Stomach (tissue), 9 donors: ENCODE measurements around the gene ASS1. TPM values are rescaled to one million over a fixed set of nuclear protein-coding genes. Genes with fewer than 3 reads are reported as not detected.

Source experiments
- DNase-seq, 2 donors: peaks; one replicate each; pipeline versions ENCODE4 v3.0.0 to v3.0.0-alpha.2; 2013 to 2019
- H3K27ac ChIP-seq, 5 donors: fragments of 200-600 bp in 4 of 5; sonication (generic) in 4 of 5; one replicate each; pipeline ENCODE4 v1.5.1; 2013 to 2019; ENCODE audit warnings: mild to moderate bottlenecking in 1 of 5, moderate library complexity in 1 of 5
- H3K27me3 ChIP-seq, 3 donors: fragments of 200-600 bp; sonication (generic); one replicate each; pipeline ENCODE4 v1.5.1; 2017 to 2019; ENCODE audit warnings: mixed run types in 1 of 3
- H3K36me3 ChIP-seq, 4 donors: fragments of 200-600 bp; sonication (generic); 1 replicate in 3 of 4; 2 replicates in 1 of 4; pipeline ENCODE4 v1.5.1; 2016 to 2019
- H3K4me1 ChIP-seq, 4 donors: fragments of 200-600 bp; sonication (generic); one replicate each; pipeline ENCODE4 v1.5.1; 2016 to 2019
- H3K4me3 ChIP-seq, 4 donors: fragments of 200-600 bp; sonication (generic) in 3 of 4; one replicate each; pipeline ENCODE4 v1.5.1; 2016 to 2019; ENCODE audit warnings: mild to moderate bottlenecking in 1 of 4
- H3K9me3 ChIP-seq, 4 donors: fragments of 200-600 bp; sonication (generic); one replicate each; pipeline ENCODE4 v1.5.1; 2016 to 2019
- CTCF ChIP-seq, 7 experiments: fragments of 450-650 bp in 4 of 7; fragments of 200-600 bp in 3 of 7; sonication (generic) in 3 of 7; IDR thresholded peaks; one replicate each; pipeline ENCODE4 v1.5.1; 2016 to 2019; ENCODE audit warnings: antibody characterized with exemption in 7 of 7, control low read depth in 2 of 7, mild to moderate bottlenecking in 1 of 7
- EP300 ChIP-seq: sonication (generic); formaldehyde crosslinking; IDR thresholded peaks from one replicate; pipeline ENCODE4 v1.6.1; 2017; ENCODE audit warnings: antibody characterized with exemption
- POLR2A ChIP-seq, 4 donors: fragments of 450-650 bp; IDR thresholded peaks; one replicate each; pipeline ENCODE4 v1.6.1; 2016; ENCODE audit warnings: antibody characterized with exemption in 4 of 4, control low read depth in 2 of 4, mild to moderate bottlenecking in 1 of 4, moderate library complexity in 1 of 4
- POLR2AphosphoS5 ChIP-seq, 3 donors: sonication (generic); formaldehyde crosslinking; IDR thresholded peaks; one replicate each; pipeline ENCODE4 v1.6.1; 2016; ENCODE audit warnings: antibody characterized with exemption in 3 of 3
- WGBS, 5 donors: extraction: QIAGEN DNeasy Blood & Tissue Kit in 3 of 5; methylation state at CpG; one replicate each; pipeline versions ENCODE4 v1.1.5 to v1.1.7; 2013 to 2018; 5-methylcytosine and 5-hydroxymethylcytosine counted together
- intact Hi-C: fragments of 100-400 bp; cut with DNase I; formaldehyde crosslinking; loops from one replicate; pipeline ENCODE4 v1.15.1; 2023; ENCODE audit warnings: low total_unique reads
- polyA plus RNA-seq, 3 donors: library from polyadenylated mRNA; stranded (reverse); fragments of 200-250 nt; gene quantifications; one replicate each; pipeline ENCODE4 v1.2.3, GENCODE V29; 2013
- total RNA-seq, 5 donors: library from RNA; depleted of rRNA; stranded (reverse); fragments of >200 nt; gene quantifications; one replicate each; pipeline versions ENCODE4 v1.1.0 to v1.2.3, GENCODE V29; 2014 to 2016
- donor health status: healthy with polysubstance abuse.
- donor health status: Bipolar disorder and iron deficiency.
- donor health status: healthy.

ASS1 gene
- total and polyA plus RNA-seq, 8 donors = 9.8 to 147 (median 60.1) TPM

- Histone ChIP-seq H3K36me3 (peaks cover 0 to 12% (median 11%) of the 10 kb centered on the region in 4 donors), H3K4me3 (no peak overlapping the region), H3K9me3 (no peaks in the 10 kb centered on the region), H3K27me3 (no peaks in the 10 kb centered on the region), H3K4me1 (peaks cover 33 to 51% (median 38%) of the 10 kb centered on the region in 4 donors), H3K27ac (peak overlapping the region in 1 of 5 donors; percentile 80)
- 89 to 92% (median 89%) methylated on average over 10 of the region's 10 CpGs for WGBS, 5 donors
- TF ChIP-seq CTCF (IDR thresholded peaks at IDR 0.05) (no peak), POLR2AphosphoS5 (IDR thresholded peaks at IDR 0.05) (no peak), POLR2A (IDR thresholded peaks at IDR 0.05) (no peak), EP300 (no peak)
- DNase-seq = no peak
- intact Hi-C loops = no loop called here
These were observed 9.5 kb downstream of the ASS1 start for GRCh38 chr9:130454096-130454811.

GRCh38 chr9:130454812-130455325, 10.1 kb downstream of the ASS1 start:
- Histone ChIP-seq H3K4me1 (peaks cover 31 to 44% (median 36%) of the 10 kb centered on the region in 4 donors), H3K9me3 (no peaks in the 10 kb centered on the region), H3K27me3 (no peaks in the 10 kb centered on the region), H3K27ac (no peak overlapping the region), H3K36me3 (peaks cover 0 to 17% (median 12%) of the 10 kb centered on the region in 4 donors), H3K4me3 (no peak overlapping the region)
- intact Hi-C loops = no loop called here
- WGBS, 5 donors = 29 to 89% (median 32%) methylated on average over 3 of the region's 3 CpGs
- DNase-seq = no peak
- TF ChIP-seq EP300 (no peak), CTCF (IDR thresholded peaks at IDR 0.05) (no peak), POLR2A (IDR thresholded peaks at IDR 0.05) (no peak), POLR2AphosphoS5 (IDR thresholded peaks at IDR 0.05) (no peak)

- intact Hi-C loops = no loop called here
- Histone ChIP-seq H3K27ac (no peak overlapping the region), H3K9me3 (no peaks in the 10 kb centered on the region), H3K36me3 (peaks cover 0 to 23% (median 19%) of the 10 kb centered on the region in 4 donors), H3K4me3 (no peak overlapping the region), H3K27me3 (peaks cover 0 to 13% (median 0%) of the 10 kb centered on the region in 3 donors), H3K4me1 (peaks cover 6 to 22% (median 13%) of the 10 kb centered on the region in 4 donors)
- DNase-seq = no peak
- TF ChIP-seq CTCF (IDR thresholded peaks at IDR 0.05) (no peak), EP300 (no peak), POLR2A (IDR thresholded peaks at IDR 0.05) (no peak), POLR2AphosphoS5 (IDR thresholded peaks at IDR 0.05) (no peak)
- 90 to 93% (median 92%) methylated on average over 19 to 23 of the region's 23 CpGs for WGBS, 5 donors
These were observed 13.5 kb downstream of the ASS1 start for GRCh38 chr9:130458027-130458803.

GRCh38 chr9:130458804-130459067, 14.0 kb downstream of the ASS1 start:
- Histone ChIP-seq H3K27ac (no peak overlapping the region), H3K4me3 (no peak overlapping the region), H3K9me3 (no peaks in the 10 kb centered on the region), H3K27me3 (peaks cover 0 to 13% (median 0%) of the 10 kb centered on the region in 3 donors), H3K36me3 (peaks cover 0 to 28% (median 23%) of the 10 kb centered on the region in 4 donors), H3K4me1 (peaks cover under 1 to 17% (median 8%) of the 10 kb centered on the region in 4 donors)
- WGBS, 5 donors = 86 to 98% (median 91%) methylated on average over 5 of the region's 5 CpGs
- DNase-seq = no peak
- no peak for TF ChIP-seq POLR2AphosphoS5 (IDR thresholded peaks at IDR 0.05)
- no peak for TF ChIP-seq POLR2A (IDR thresholded peaks at IDR 0.05)
- TF ChIP-seq EP300 = no peak
- no peak for TF ChIP-seq CTCF (IDR thresholded peaks at IDR 0.05)
- intact Hi-C loops = no loop called here
